Measurements from ENCODE around the gene TTC7B.

- TF ChIP-seq CTCF (IDR thresholded peaks at IDR 0.05 in 4 of 5, conservative IDR thresholded peaks at IDR 0.05 in 1 of 5) (no peak), POLR2A (IDR thresholded peaks at IDR 0.05) (no peak)
Measured at GRCh38 chr14:90587252-90587910, 228.8 kb downstream of the TTC7B start.

All from gastrocnemius medialis (tissue), 4 donors.